HL-60 (cell line): Measurements from ENCODE around the gene SLC38A9.

ENCODE experiments used
- DNase-seq, 2 experiments: peaks; one replicate each; pipeline ENCODE4 v3.0.0-alpha.2; 2010 to 2020; ENCODE audit warnings: low read depth in 1 of 2, low spot score in 1 of 2
- H3K27ac ChIP-seq: fragments of 250-450 bp; sonication (Bioruptor Pico); replicated peaks from 2 replicates; pipeline ENCODE4 v1.5.1; 2020; ENCODE audit warnings: mild to moderate bottlenecking, moderate library complexity
- H3K27me3 ChIP-seq: fragments of 250-450 bp; sonication (Bioruptor Pico); 2 replicates; pipeline ENCODE4 v1.5.1; 2021; ENCODE audit warnings: mild to moderate bottlenecking, moderate library complexity; ENCODE audit not compliant: insufficient read depth, poor library complexity, severe bottlenecking
- H3K4me3 ChIP-seq: replicated peaks from 2 replicates; pipeline ENCODE4 v1.5.1; 2011; ENCODE audit warnings: mild to moderate bottlenecking, control low read depth, low read length; ENCODE audit not compliant: insufficient read depth
- GABPA ChIP-seq: IDR thresholded peaks from 2 replicates; pipeline ENCODE4 v1.6.1; 2012; ENCODE audit warnings: low read depth
- POLR2AphosphoS5 ChIP-seq: IDR thresholded peaks from 2 replicates; pipeline ENCODE4 v1.6.1; 2012; ENCODE audit warnings: low read depth
- SPI1 ChIP-seq: IDR thresholded peaks from 2 replicates; pipeline ENCODE4 v1.6.1; 2012; ENCODE audit warnings: low read depth, mild to moderate bottlenecking, borderline replicate concordance
- TF ChIP-seq, protein P1 (sequence below): IDR thresholded peaks from one replicate; pipeline ENCODE4 v1.5.1; 2011; ENCODE audit warnings: low read length, control low read depth, inconsistent platforms; ENCODE audit not compliant: insufficient read depth
- TF ChIP-seq, protein P2 (sequence below): IDR thresholded peaks from 2 replicates; pipeline ENCODE4 v1.6.1; 2012; ENCODE audit warnings: low read depth; ENCODE audit not compliant: insufficient replicate concordance

Gene SLC38A9

DNA sequence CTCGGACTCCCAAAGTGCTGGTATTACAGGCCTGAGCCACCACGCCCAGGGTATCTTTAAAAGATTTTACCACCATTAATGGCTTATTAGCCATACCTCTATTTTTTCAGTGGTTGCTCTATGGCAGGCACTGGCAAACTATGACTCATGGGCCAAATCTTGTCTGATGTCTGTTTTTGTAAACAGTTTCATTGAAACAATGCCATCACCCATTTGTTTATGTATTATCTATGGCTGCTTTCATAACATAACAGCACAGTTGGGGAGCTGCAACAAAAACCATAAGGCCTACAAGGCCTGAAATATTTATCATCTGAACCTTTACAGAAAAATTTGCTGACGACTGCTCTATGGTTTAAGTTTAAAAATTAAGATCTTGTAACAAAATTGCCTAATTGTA, 66.8 kb downstream of the SLC38A9 start:
- H3K27me3 ChIP-seq: no peaks in the 10 kb centered on the region
- H3K4me3 ChIP-seq: no peak overlapping the region
- no peak overlapping the region for H3K27ac ChIP-seq
- DNase-seq: no peak
- TF ChIP-seq POLR2AphosphoS5: no peak
- TF ChIP-seq, protein P1, sequence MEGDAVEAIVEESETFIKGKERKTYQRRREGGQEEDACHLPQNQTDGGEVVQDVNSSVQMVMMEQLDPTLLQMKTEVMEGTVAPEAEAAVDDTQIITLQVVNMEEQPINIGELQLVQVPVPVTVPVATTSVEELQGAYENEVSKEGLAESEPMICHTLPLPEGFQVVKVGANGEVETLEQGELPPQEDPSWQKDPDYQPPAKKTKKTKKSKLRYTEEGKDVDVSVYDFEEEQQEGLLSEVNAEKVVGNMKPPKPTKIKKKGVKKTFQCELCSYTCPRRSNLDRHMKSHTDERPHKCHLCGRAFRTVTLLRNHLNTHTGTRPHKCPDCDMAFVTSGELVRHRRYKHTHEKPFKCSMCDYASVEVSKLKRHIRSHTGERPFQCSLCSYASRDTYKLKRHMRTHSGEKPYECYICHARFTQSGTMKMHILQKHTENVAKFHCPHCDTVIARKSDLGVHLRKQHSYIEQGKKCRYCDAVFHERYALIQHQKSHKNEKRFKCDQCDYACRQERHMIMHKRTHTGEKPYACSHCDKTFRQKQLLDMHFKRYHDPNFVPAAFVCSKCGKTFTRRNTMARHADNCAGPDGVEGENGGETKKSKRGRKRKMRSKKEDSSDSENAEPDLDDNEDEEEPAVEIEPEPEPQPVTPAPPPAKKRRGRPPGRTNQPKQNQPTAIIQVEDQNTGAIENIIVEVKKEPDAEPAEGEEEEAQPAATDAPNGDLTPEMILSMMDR: no peak

DNA sequence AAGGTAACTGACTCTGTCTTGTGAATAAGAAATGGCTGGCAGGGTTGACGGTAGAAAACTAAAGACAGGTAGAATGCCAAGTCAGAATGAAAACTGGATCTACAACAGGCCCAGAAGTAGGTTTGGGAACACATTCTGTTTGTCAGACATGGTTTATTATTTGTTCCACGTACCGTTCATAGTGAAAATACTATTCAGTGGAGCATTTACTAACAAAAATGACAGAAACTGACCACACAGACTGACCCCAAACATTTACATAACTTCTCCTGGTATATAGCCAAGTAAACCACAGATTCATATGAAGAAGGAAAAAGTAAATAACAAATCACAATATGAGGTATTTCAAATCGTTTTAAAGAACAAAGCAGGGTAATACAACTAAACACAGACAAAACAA, 73.7 kb downstream of the SLC38A9 start:
- DNase-seq: no peak
- no peak overlapping the region for H3K27ac ChIP-seq
- TF ChIP-seq, protein P1: no peak
- TF ChIP-seq SPI1: no peak
- no peak for TF ChIP-seq GABPA
- TF ChIP-seq POLR2AphosphoS5: no peak
- TF ChIP-seq, protein P2, sequence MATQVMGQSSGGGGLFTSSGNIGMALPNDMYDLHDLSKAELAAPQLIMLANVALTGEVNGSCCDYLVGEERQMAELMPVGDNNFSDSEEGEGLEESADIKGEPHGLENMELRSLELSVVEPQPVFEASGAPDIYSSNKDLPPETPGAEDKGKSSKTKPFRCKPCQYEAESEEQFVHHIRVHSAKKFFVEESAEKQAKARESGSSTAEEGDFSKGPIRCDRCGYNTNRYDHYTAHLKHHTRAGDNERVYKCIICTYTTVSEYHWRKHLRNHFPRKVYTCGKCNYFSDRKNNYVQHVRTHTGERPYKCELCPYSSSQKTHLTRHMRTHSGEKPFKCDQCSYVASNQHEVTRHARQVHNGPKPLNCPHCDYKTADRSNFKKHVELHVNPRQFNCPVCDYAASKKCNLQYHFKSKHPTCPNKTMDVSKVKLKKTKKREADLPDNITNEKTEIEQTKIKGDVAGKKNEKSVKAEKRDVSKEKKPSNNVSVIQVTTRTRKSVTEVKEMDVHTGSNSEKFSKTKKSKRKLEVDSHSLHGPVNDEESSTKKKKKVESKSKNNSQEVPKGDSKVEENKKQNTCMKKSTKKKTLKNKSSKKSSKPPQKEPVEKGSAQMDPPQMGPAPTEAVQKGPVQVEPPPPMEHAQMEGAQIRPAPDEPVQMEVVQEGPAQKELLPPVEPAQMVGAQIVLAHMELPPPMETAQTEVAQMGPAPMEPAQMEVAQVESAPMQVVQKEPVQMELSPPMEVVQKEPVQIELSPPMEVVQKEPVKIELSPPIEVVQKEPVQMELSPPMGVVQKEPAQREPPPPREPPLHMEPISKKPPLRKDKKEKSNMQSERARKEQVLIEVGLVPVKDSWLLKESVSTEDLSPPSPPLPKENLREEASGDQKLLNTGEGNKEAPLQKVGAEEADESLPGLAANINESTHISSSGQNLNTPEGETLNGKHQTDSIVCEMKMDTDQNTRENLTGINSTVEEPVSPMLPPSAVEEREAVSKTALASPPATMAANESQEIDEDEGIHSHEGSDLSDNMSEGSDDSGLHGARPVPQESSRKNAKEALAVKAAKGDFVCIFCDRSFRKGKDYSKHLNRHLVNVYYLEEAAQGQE: no peak
- no peak overlapping the region for H3K4me3 ChIP-seq
- no peaks in the 10 kb centered on the region for H3K27me3 ChIP-seq

DNA sequence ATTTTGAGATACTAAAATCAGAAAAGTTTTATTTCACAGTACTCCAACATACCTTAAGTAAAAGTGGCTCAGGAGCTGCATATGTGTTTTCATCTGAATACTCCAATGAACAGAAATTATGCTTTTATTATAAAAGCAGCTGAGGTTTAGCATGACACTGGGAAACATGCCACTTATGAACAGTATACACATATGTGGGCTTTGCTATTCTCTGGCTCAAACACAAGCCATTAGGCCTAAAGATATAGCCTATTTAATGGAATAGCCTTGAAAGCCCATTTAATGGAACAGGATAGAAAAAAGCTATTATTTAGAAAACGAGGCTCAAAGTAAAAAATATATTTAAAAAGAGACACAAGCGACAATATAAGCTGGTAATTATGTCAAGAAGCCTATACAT, 74.1 kb downstream of the SLC38A9 start:
- no peak overlapping the region for H3K4me3 ChIP-seq
- H3K27me3 ChIP-seq: no peaks in the 10 kb centered on the region
- no peak overlapping the region for H3K27ac ChIP-seq
- TF ChIP-seq GABPA (no peak), SPI1 (no peak), POLR2AphosphoS5 (no peak)
- TF ChIP-seq, protein P2: no peak
- TF ChIP-seq, protein P1: no peak
- DNase-seq: no peak

DNA sequence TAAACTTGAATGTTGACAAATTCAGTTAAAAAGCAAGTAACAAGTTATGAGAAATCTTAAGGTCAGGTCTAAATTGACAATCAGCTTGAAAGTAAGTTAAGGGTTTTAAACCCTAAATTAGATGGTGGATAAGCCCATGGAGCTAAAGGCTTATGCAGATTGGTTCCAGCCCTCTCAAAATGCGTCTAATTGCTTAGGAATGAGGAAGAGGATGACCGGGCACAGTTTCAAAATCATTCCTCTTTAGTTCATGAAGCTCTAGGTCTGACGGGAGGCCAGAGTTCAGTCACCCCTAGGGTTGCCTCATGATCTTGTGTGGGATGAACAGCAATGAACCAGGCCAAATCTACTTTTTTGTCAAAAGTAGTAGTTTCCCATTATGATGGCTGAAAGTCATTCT, 75.4 kb downstream of the SLC38A9 start:
- no peak overlapping the region for H3K4me3 ChIP-seq
- peak in 1 of 2 experiments; percentile 6 for DNase-seq
- no peak overlapping the region for H3K27ac ChIP-seq
- no peaks in the 10 kb centered on the region for H3K27me3 ChIP-seq
- TF ChIP-seq, protein P1: no peak
- TF ChIP-seq POLR2AphosphoS5: no peak
- TF ChIP-seq SPI1: no peak
- TF ChIP-seq GABPA: no peak
- TF ChIP-seq, protein P2: no peak
